GM21529 (cell line): ENCODE data around the gene LBHD2.

Source experiments
- ATAC-seq: cut with Tn5 transposase; IDR thresholded peaks from one replicate; pipeline ENCODE4 v1.9.1; 2021; ENCODE audit not compliant: unreplicated experiment

The LBHD2 gene

GRCh38 chr14:103130017-103130764 is 46.2 kb downstream of the LBHD2 start:
- no peak for ATAC-seq

- no peak for ATAC-seq
These were observed 47.0 kb downstream of the LBHD2 start for GRCh38 chr14:103130965-103131364.

- no peak for ATAC-seq
These were observed 47.6 kb downstream of the LBHD2 start for GRCh38 chr14:103131580-103131979.

DNA sequence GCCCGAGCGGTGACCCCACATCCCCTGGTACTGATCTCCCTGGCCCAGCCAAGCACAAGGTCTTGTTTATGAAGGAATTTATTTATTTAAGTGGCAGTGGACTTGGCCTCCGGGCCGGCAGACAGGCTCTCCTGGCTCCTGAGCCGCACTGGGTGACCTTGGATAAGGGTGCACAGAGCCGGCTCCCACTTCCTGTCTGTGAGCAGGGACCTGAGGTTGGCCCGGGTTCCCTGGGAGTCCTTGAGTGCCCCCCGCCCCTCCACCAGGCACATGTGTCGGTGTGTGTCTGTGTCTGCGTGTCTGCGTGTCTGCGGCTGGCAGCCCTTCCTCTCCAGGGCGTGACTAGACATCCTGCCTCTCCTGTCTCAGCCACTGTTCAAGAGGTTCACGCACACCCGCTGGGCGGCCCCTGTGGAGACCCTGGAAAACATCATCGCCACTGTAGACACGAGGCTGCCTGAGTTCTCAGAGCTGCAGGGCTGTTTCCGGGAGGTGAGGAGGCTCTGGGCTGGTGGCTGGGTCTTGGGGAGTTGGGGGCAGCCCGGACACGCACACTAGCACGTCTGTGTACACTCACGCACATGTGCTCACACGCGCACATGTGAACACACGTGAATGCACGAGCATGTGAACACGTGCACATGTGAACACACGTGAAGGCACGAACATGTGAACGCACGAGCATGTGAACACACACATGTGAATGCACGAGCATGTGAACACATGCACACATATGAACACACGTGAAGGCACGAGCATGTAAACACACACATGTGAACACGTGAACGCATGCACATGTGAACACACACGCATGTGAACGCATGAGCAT is 48.6 kb downstream of the LBHD2 start:
- no peak for ATAC-seq

- ATAC-seq = no peak
These were observed 49.5 kb downstream of the LBHD2 start for GRCh38 chr14:103133210-103134140.

- no peak for ATAC-seq
These were observed 50.4 kb downstream of the LBHD2 start for GRCh38 chr14:103134405-103134804.

- ATAC-seq = no peak
These were observed 50.9 kb downstream of the LBHD2 start for GRCh38 chr14:103134919-103135318.

- no peak for ATAC-seq
These were observed 51.6 kb downstream of the LBHD2 start for GRCh38 chr14:103135333-103136260.

DNA sequence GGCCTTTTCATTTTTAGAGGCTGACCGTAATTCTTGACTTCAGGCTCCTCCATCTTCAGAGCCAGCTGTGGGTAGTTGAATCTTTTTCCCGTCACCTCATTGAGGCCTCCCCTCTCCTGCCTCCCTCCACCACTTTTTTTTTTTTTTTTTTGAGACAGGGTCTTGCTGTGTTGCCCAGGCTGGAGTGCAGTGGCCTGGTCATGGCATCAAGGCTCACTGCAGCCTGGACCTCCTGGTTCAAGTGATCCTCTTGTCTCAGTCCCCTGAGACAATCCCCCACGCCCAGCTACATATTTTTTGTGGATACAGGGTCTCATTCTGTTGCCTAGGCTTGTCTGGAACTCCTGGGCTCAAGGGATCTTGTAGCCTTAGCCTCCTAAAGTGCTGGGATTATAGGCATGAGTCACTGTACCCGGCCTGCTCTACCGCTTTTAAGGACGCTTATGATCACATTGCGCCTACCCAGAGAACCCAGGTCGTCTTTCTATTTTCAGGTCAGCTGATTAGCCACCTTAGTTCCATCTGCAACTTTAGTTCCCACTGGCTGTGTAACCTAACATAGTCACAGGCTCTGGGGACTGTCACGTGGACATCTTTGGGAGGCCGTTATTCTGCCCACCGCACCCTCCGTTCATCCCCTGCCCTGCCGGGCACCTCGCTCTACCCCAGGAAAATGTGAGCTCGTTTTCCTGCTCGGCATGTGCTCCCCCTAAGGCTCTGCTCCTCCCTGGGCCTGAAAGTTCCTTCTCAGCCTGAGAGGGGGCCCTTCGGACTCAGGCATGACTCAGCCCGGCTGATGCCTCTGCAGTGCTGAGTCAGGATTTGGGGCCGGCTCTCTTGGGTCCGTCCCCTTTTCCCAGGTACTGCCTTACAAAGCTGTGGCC is 52.6 kb downstream of the LBHD2 start:
- ATAC-seq = no peak

DNA sequence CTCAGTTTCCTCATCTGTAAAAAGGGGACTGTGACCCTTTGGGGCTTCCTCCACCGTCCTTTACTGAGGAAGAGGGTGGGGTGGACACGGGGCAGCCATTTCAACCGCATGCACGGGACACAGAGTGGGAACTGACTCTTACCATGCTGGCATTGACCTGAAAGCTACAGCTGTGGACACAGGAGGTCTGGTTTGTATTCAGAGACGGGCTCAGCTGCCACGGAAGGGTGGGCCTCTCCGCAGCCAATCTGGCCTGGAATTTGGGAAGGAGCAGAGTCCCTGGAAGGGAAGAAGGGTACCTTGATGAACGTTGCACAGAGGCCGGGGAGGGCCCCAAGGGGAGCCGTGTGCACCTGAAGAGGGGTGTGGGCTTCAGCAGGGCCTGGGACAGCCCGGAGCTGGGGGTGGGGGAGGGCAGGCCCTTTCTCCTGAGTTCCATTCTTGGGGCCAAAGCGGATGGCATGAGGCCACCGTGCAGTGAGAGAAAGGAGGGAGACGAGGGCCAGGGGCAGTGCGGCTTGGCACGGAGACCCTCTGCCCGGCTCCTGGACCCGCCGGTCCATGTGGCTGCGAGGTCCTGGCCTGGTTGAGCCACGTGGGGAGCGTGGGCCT is 53.8 kb downstream of the LBHD2 start:
- ATAC-seq = no peak

- no peak for ATAC-seq
These were observed 54.5 kb downstream of the LBHD2 start for GRCh38 chr14:103138301-103139131.

- ATAC-seq = no peak
These were observed 55.4 kb downstream of the LBHD2 start for GRCh38 chr14:103139132-103140025.
